Measurements from ENCODE around the gene PPP3CA.

DNA sequence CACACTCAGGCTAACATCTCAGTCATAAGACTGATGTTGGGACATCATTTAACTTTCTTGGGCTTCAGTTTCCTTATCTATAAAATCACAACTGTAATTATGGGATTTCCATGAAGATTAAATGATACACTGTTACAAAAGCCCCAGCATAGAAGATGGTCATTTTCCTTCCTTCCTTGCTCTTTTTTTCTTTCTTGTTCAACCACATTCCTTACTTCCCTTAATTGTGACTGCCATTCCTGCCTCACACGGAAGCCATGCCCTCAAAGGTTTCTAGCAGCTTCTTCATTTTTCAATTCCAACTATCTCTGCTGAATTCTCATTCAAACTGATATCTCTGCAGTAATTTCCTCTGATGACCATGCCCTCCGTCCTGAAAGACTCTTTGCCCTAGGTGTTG lies 311.8 kb downstream of the PPP3CA start:
- TF ChIP-seq POLR2A (IDR thresholded peaks at IDR 0.05; ENCODE audit: low read depth, low read length), result no peak
- no peak for TF ChIP-seq POLR2AphosphoS5 (IDR thresholded peaks at IDR 0.05; ENCODE audit: low read depth, low read length)
